OCI-LY1 (cell line): ENCODE data around the gene TPST1.

Source experiments
- H2AFZ ChIP-seq: fragments of 200-600 bp; sonication (generic), shearing (Covaris generic); 2 replicates; pipeline ENCODE4 v1.6.0; 2014; ENCODE audit warnings: antibody characterized with exemption, mild to moderate bottlenecking, low read length
- H3F3A ChIP-seq: fragments of 200-600 bp; sonication (generic), shearing (Covaris generic); 2 replicates; pipeline ENCODE4 v1.6.0; 2014; ENCODE audit warnings: mild to moderate bottlenecking, antibody characterized with exemption, low read length, moderate library complexity; ENCODE audit not compliant: insufficient read depth
- H3K27ac ChIP-seq: fragments of 200-600 bp; sonication (generic); 2 replicates; pipeline ENCODE4 v1.5.1; 2014; ENCODE audit warnings: low read length, mixed run types, mild to moderate bottlenecking, low read depth; ENCODE audit not compliant: poor library complexity, severe bottlenecking
- H3K27me3 ChIP-seq: fragments of 200-600 bp; sonication (generic); 2 replicates; pipeline ENCODE4 v1.6.0; 2014; ENCODE audit warnings: antibody characterized with exemption, mild to moderate bottlenecking, low read length, moderate library complexity; ENCODE audit not compliant: insufficient read depth
- H3K36me3 ChIP-seq: fragments of 200-600 bp; sonication (generic); 2 replicates; pipeline ENCODE4 v1.6.1; 2014; ENCODE audit warnings: mild to moderate bottlenecking, antibody characterized with exemption, low read length, moderate library complexity, mixed read lengths; ENCODE audit not compliant: insufficient read depth
- H3K4me1 ChIP-seq: fragments of 200-600 bp; sonication (generic); 2 replicates; pipeline ENCODE4 v1.5.1; 2014; ENCODE audit warnings: mild to moderate bottlenecking, low read length, moderate library complexity; ENCODE audit not compliant: insufficient read depth, severe bottlenecking
- H3K4me2 ChIP-seq: fragments of 200-600 bp; sonication (generic), shearing (Covaris generic); 2 replicates; pipeline ENCODE4 v1.6.1; 2014; ENCODE audit warnings: low read length
- H3K4me3 ChIP-seq: fragments of 200-600 bp; sonication (generic); 2 replicates; pipeline ENCODE4 v1.5.1; 2014; ENCODE audit warnings: low read length, low read depth, mild to moderate bottlenecking, mixed read lengths; ENCODE audit not compliant: poor library complexity, severe bottlenecking
- H3K79me2 ChIP-seq: fragments of 200-600 bp; shearing (Covaris generic); 2 replicates; pipeline ENCODE4 v1.6.1; 2016; ENCODE audit warnings: mixed run types, low read length, mixed read lengths; ENCODE audit not compliant: insufficient read depth
- H3K9ac ChIP-seq: fragments of 200-600 bp; sonication (generic), shearing (Covaris generic); 2 replicates; pipeline ENCODE4 v1.6.1; 2014; ENCODE audit warnings: mild to moderate bottlenecking, low read length, mixed read lengths
- H3K9me2 ChIP-seq: fragments of 200-600 bp; sonication (generic), shearing (Covaris generic); 2 replicates; pipeline ENCODE4 v1.6.1; 2014; ENCODE audit warnings: low read depth, mild to moderate bottlenecking, low read length, mixed read lengths
- H3K9me3 ChIP-seq: fragments of 200-600 bp; shearing (Covaris generic); 2 replicates; pipeline ENCODE4 v1.6.1; 2014; ENCODE audit warnings: low read length, mixed read lengths
- H4K20me1 ChIP-seq: fragments of 200-600 bp; sonication (generic), shearing (Covaris generic); 2 replicates; pipeline ENCODE4 v1.6.0; 2016; ENCODE audit warnings: mild to moderate bottlenecking, low read length; ENCODE audit not compliant: insufficient read depth
- EZH2 ChIP-seq: fragments of 200-600 bp; sonication (generic), shearing (Covaris generic); IDR thresholded peaks from 2 replicates; pipeline ENCODE4 v1.8.0; 2017; ENCODE audit warnings: borderline replicate concordance, mixed run types, mild to moderate bottlenecking, antibody characterized with exemption, low read length, moderate library complexity, mixed read lengths
- TF ChIP-seq, protein P1 (sequence below): fragments of 200-600 bp; sonication (generic), shearing (Covaris generic); IDR thresholded peaks from 2 replicates; pipeline ENCODE4 v1.5.1; 2017; ENCODE audit warnings: mild to moderate bottlenecking, antibody characterized with exemption, low read length, moderate library complexity, mixed read lengths

TPST1 gene

DNA sequence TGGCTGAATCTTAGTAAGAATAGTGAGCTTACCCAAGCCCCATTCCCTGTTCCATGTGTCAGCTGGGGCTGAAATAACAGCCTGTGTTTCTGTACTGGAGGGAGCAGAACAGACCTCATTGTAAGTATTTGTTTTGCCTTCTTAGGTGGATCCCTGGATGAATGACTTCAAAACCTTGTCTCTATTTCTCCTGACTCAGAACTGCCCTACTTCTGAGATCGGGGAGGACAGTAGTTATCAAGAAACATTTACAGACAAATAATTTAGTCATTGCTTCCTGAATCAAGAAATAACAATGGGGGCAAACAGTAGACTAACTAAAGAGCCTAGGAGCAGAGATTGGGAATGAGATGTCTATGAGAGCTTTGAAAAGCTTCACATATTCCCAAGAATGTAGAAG, 58.8 kb downstream of the TPST1 start:
- Histone ChIP-seq H3K79me2 (no peaks in the 10 kb centered on the region), H2AFZ (no peak overlapping the region), H3K4me1 (no peaks in the 10 kb centered on the region), H3K27ac (no peak overlapping the region), H3K36me3 (no peaks in the 10 kb centered on the region), H3K4me2 (no peak overlapping the region), H4K20me1 (no peaks in the 10 kb centered on the region), H3K27me3 (no peaks in the 10 kb centered on the region), H3F3A (no peaks in the 10 kb centered on the region), H3K9me2 (no peaks in the 10 kb centered on the region), H3K4me3 (no peak overlapping the region), H3K9ac (no peak overlapping the region), H3K9me3 (peaks cover 26% of the 10 kb centered on the region)
- TF ChIP-seq, protein P1, sequence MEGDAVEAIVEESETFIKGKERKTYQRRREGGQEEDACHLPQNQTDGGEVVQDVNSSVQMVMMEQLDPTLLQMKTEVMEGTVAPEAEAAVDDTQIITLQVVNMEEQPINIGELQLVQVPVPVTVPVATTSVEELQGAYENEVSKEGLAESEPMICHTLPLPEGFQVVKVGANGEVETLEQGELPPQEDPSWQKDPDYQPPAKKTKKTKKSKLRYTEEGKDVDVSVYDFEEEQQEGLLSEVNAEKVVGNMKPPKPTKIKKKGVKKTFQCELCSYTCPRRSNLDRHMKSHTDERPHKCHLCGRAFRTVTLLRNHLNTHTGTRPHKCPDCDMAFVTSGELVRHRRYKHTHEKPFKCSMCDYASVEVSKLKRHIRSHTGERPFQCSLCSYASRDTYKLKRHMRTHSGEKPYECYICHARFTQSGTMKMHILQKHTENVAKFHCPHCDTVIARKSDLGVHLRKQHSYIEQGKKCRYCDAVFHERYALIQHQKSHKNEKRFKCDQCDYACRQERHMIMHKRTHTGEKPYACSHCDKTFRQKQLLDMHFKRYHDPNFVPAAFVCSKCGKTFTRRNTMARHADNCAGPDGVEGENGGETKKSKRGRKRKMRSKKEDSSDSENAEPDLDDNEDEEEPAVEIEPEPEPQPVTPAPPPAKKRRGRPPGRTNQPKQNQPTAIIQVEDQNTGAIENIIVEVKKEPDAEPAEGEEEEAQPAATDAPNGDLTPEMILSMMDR: no peak
- TF ChIP-seq EZH2: no peak

DNA sequence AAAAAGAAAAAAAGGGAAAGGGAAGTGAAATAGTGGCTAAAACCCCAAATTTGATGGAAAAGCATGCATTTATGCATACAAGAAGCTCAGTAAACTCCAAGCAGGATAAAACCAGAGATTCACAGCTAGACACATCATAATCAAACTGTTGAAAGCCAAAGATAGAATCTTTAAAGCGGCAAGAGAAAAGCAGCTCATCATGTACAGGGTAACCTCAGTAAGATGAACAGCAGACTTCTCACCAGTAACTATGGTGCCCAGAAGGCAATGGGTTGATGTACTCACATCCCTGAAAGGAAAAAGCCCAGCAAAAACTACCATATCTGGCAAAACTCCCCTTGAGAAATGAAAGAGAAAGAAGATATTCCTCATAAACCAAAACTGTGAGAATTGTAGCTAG, 60.4 kb downstream of the TPST1 start:
- Histone ChIP-seq H3K4me2 (no peak overlapping the region), H3K4me3 (no peak overlapping the region), H3K9me3 (peaks cover 26% of the 10 kb centered on the region), H3K27me3 (no peaks in the 10 kb centered on the region), H3K36me3 (no peaks in the 10 kb centered on the region), H3K9me2 (no peaks in the 10 kb centered on the region), H2AFZ (no peak overlapping the region), H3K9ac (no peak overlapping the region), H3K4me1 (no peaks in the 10 kb centered on the region), H4K20me1 (no peaks in the 10 kb centered on the region), H3K27ac (no peak overlapping the region), H3F3A (no peaks in the 10 kb centered on the region), H3K79me2 (no peaks in the 10 kb centered on the region)
- TF ChIP-seq, protein P1: no peak
- TF ChIP-seq EZH2: no peak

DNA sequence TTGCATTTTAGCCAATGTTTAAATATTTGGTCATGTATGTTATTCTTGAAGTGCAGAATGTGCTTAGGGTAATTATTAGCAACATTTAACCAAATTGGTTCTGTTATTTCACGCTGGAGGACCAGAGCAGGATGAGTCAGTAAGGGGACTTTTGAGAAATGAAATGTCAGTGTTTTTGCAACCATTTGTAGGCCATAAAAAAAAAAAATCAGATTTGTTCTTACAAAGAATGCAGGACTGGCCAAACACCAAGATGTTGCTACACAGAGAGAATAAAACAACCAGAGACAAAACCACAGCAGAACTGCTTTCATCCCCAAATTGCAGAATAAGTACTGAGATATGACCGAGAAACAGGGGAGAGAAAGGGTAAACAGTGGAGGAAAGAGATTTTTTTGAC, 62.1 kb downstream of the TPST1 start:
- no peak overlapping the region for H3K9ac ChIP-seq
- TF ChIP-seq, protein P1: no peak
- no peak for TF ChIP-seq EZH2
- H3K4me3 ChIP-seq: no peak overlapping the region
- no peak overlapping the region for H2AFZ ChIP-seq
- H3K79me2 ChIP-seq: no peaks in the 10 kb centered on the region
- no peaks in the 10 kb centered on the region for H3F3A ChIP-seq
- no peaks in the 10 kb centered on the region for H3K36me3 ChIP-seq
- H3K27me3 ChIP-seq: no peaks in the 10 kb centered on the region
- no peaks in the 10 kb centered on the region for H3K4me1 ChIP-seq
- H4K20me1 ChIP-seq: no peaks in the 10 kb centered on the region
- no peak overlapping the region for H3K4me2 ChIP-seq
- peaks cover 26% of the 10 kb centered on the region for H3K9me3 ChIP-seq
- no peak overlapping the region for H3K27ac ChIP-seq
- H3K9me2 ChIP-seq: no peaks in the 10 kb centered on the region
